Measurements from ENCODE around the gene LMAN2. TPM values are rescaled to one million over a fixed set of nuclear protein-coding genes. Genes with fewer than 3 reads are reported as not detected.
A peak's percentile ranks its signal among the peaks of the same experiment; 100 is the strongest.

Gene LMAN2
- polyA plus RNA-seq, 3 donors, result 148 to 275 (median 259) TPM

DNA sequence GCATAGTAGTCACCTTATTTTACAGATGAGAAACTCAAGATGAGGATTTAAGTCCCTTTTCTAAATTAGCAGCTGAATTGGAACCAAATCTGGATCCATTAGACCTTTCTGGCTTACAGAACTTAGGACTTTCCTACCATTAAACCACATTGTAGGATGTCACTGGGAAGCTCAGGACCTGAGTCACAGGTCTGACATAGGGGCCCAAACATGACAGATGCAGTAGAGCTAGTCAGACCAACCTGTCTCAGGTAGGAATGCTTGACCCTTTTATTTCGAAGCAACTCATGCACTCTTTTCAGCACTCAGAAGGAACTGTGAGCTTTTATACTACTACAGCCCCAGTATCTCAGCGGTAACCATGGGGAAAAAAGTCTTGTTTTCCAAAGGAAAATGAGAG lies 50.5 kb downstream of the LMAN2 start:
- Histone ChIP-seq H3K27ac (ENCODE audit: low read depth in 1 of 2, low read length in 2 of 2) (peak overlapping the region; percentile 74 to 95), H3K36me3 (replicated peaks in 1 of 2; ENCODE audit: control insufficient read depth in 1 of 2, insufficient read depth in 2 of 2, low read length in 2 of 2) (peaks cover 29 to 39% of the 10 kb centered on the region in 2 donors), H4K20me1 (ENCODE audit: insufficient read depth, low read length) (peaks cover 39% of the 10 kb centered on the region), H3K9ac (ENCODE audit: insufficient read depth, low read length, poor library complexity, severe bottlenecking) (no peak overlapping the region), H3K4me1 (ENCODE audit: control insufficient read depth in 1 of 2, insufficient read depth in 2 of 2, low read length in 2 of 2) (peaks cover 85 to 94% of the 10 kb centered on the region in 2 donors), H2AFZ (ENCODE audit: insufficient read depth, low read depth, low read length, poor library complexity, severe bottlenecking) (no peak overlapping the region), H3K4me3 (replicated peaks in 1 of 3; ENCODE audit: low read depth in 2 of 3, low read length in 3 of 3) (peak overlapping the region; percentile 11 to 97 (median 96)), H3K79me2 (ENCODE audit: insufficient read depth, low read length) (peaks cover 65% of the 10 kb centered on the region), H3K4me2 (replicated peaks; ENCODE audit: extremely low read depth, low read length, poor library complexity, severe bottlenecking) (peak overlapping the region; percentile 88), H3K27me3 (ENCODE audit: control insufficient read depth in 2 of 2, insufficient read depth in 2 of 2, low read length in 2 of 2) (no peaks in the 10 kb centered on the region), H3K9me3 (replicated peaks in 1 of 2; ENCODE audit: control insufficient read depth in 1 of 2, insufficient read depth in 1 of 2, low read length in 2 of 2) (no peaks in the 10 kb centered on the region)
- Mint-ChIP-seq H3K4me3 (peak overlapping the region; percentile 78 to 93), H3K36me3 (peaks cover 50 to 64% of the 10 kb centered on the region in 2 donors), H3K4me1 (peaks cover 84% of the 10 kb centered on the region), H3K27ac (peak overlapping the region; percentile 95 to 98 (median 96)), H3K27me3 (ENCODE audit: low read depth in 3 of 3) (peaks cover 0 to 5% (median 0%) of the 10 kb centered on the region in 3 donors), H3K9me3 (no peaks in the 10 kb centered on the region)
- TF ChIP-seq, protein P1, sequence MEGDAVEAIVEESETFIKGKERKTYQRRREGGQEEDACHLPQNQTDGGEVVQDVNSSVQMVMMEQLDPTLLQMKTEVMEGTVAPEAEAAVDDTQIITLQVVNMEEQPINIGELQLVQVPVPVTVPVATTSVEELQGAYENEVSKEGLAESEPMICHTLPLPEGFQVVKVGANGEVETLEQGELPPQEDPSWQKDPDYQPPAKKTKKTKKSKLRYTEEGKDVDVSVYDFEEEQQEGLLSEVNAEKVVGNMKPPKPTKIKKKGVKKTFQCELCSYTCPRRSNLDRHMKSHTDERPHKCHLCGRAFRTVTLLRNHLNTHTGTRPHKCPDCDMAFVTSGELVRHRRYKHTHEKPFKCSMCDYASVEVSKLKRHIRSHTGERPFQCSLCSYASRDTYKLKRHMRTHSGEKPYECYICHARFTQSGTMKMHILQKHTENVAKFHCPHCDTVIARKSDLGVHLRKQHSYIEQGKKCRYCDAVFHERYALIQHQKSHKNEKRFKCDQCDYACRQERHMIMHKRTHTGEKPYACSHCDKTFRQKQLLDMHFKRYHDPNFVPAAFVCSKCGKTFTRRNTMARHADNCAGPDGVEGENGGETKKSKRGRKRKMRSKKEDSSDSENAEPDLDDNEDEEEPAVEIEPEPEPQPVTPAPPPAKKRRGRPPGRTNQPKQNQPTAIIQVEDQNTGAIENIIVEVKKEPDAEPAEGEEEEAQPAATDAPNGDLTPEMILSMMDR (IDR thresholded peaks at IDR 0.05), result no peak
- peak in 1 of 3 donors; percentile 70 for DNase-seq
- no CpG with 5 or more reads among the region's 2 CpGs for WGBS (ENCODE audit: insufficient coverage)
- intact Hi-C loops (cut with micrococcal nuclease), result loop anchor here (5.0 to 10.0 kb wide), 4 partner anchors 164 to 851 kb away; partner anchors contain the start of genes NHP2 (in 1 of the 2), RNF44 (in 1 of the 2) and TMED9 (in 1 of the 2)

DNA sequence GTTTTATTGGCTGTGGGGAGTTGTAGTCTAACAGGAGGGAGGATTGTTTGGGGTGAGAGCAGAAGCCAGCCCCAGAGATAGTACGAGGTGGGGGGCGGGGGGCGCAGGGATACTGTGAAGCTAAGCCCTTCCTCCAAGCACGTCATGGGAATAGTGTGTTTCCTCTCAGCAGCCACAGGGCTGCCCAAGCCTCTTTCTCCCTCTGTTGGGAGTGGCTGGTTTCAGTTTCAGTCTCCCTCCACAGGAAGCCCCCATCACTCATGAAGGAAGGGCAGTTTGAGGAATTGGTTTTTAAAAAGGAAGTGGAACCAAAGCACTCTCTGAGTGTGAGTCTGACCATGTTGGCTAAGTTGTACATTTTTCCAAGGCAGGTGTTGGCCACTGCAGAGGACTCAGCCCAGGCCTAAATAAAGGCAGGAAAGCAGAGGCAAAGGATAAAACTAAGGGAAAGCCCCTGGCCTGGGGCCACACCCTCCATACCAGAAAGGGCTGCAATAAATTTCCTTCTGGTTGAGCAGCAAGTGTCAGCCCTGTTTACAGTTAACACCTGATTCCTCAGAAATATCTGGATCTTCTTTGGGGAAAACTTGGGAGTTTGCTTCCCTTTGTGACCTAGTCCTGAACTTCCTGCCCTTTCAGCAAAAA lies 51.1 kb downstream of the LMAN2 start:
- H3K9ac ChIP-seq (ENCODE audit: insufficient read depth, low read length, poor library complexity, severe bottlenecking), result no peak overlapping the region
- Mint-ChIP-seq H3K4me1 (peaks cover 84% of the 10 kb centered on the region), H3K9me3 (no peaks in the 10 kb centered on the region), H3K36me3 (peaks cover 48 to 63% of the 10 kb centered on the region in 2 donors), H3K27me3 (ENCODE audit: low read depth in 3 of 3) (peaks cover 0 to 5% (median 0%) of the 10 kb centered on the region in 3 donors), H3K27ac (peak overlapping the region; percentile 95 to 98 (median 96)), H3K4me3 (peak overlapping the region; percentile 78 to 93)
- intact Hi-C loops (cut with micrococcal nuclease), result loop anchor here (5.0 to 10.0 kb wide), 4 partner anchors 163 to 852 kb away; partner anchors contain the start of genes NHP2 (in 1 of the 2), RNF44 (in 1 of the 2) and TMED9 (in 1 of the 2)
- no peaks in the 10 kb centered on the region for H3K9me3 ChIP-seq (replicated peaks in 1 of 2; ENCODE audit: control insufficient read depth in 1 of 2, insufficient read depth in 1 of 2, low read length in 2 of 2)
- TF ChIP-seq, protein P1 (IDR thresholded peaks at IDR 0.05), result no peak
- H3K27me3 ChIP-seq (ENCODE audit: control insufficient read depth in 2 of 2, insufficient read depth in 2 of 2, low read length in 2 of 2), result no peaks in the 10 kb centered on the region
- H3K79me2 ChIP-seq (ENCODE audit: insufficient read depth, low read length), result peaks cover 59% of the 10 kb centered on the region
- H3K27ac ChIP-seq (ENCODE audit: low read depth in 1 of 2, low read length in 2 of 2), result peak overlapping the region; percentile 74 to 95
- peaks cover 24 to 36% of the 10 kb centered on the region in 2 donors for H3K36me3 ChIP-seq (replicated peaks in 1 of 2; ENCODE audit: control insufficient read depth in 1 of 2, insufficient read depth in 2 of 2, low read length in 2 of 2)
- no CpG with 5 or more reads among the region's 4 CpGs for WGBS (ENCODE audit: insufficient coverage)
- peak overlapping the region; percentile 52 for H2AFZ ChIP-seq (ENCODE audit: insufficient read depth, low read depth, low read length, poor library complexity, severe bottlenecking)
- peak overlapping the region in 2 of 3 experiments; percentile 11 to 97 for H3K4me3 ChIP-seq (replicated peaks in 1 of 3; ENCODE audit: low read depth in 2 of 3, low read length in 3 of 3)
- peaks cover 85 to 94% of the 10 kb centered on the region in 2 donors for H3K4me1 ChIP-seq (ENCODE audit: control insufficient read depth in 1 of 2, insufficient read depth in 2 of 2, low read length in 2 of 2)
- peaks cover 37% of the 10 kb centered on the region for H4K20me1 ChIP-seq (ENCODE audit: insufficient read depth, low read length)
- peak; percentile 84 to 95 (median 91) for DNase-seq
- peak overlapping the region; percentile 88 for H3K4me2 ChIP-seq (replicated peaks; ENCODE audit: extremely low read depth, low read length, poor library complexity, severe bottlenecking)
